ENCODE results near the gene ME2.

- TF ChIP-seq FOXK2 (IDR thresholded peaks at IDR 0.05) = no peak
- no peak for TF ChIP-seq FOXM1 (IDR thresholded peaks at IDR 0.05; ENCODE audit: borderline replicate concordance)
- TF ChIP-seq BHLHE40 (IDR thresholded peaks at IDR 0.05; ENCODE audit: borderline replicate concordance) = no peak
- TF ChIP-seq ARNT (IDR thresholded peaks at IDR 0.05) = no peak
- no peak for TF ChIP-seq SUZ12 (IDR thresholded peaks at IDR 0.05)
- no peak for TF ChIP-seq HDGF (IDR thresholded peaks at IDR 0.05; ENCODE audit: borderline replicate concordance)
These were observed 25.1 kb upstream of the ME2 start for GRCh38 chr18:50853863-50854271.

Measured in HEK293T (cell line).